Esophagus muscularis mucosa (tissue), 4 donors: ENCODE data around the gene ZNF14. TPM values are rescaled to one million over a fixed set of nuclear protein-coding genes. Genes with fewer than 3 reads are reported as not detected.
"Not testable (repeated sequence)": the region's sequence is repeated elsewhere in the genome, so short reads cannot be mapped to it uniquely, and the experiment has no call there.

Experiments
- DNase-seq: peaks from one replicate; pipeline ENCODE4 v3.0.0-alpha.2; 2017; ENCODE audit errors: extremely low spot score
- H3K27ac ChIP-seq, 4 donors: fragments of 200-600 bp; sonication (generic); replicated peaks in 1 of 4; 1 replicate in 3 of 4; 2 replicates in 1 of 4; pipeline ENCODE4 v1.5.1; 2016 to 2019; ENCODE audit warnings: mild to moderate bottlenecking in 1 of 4
- H3K27me3 ChIP-seq, 4 donors: fragments of 200-600 bp; sonication (generic); one replicate each; pipeline versions ENCODE4 v1.5.1 to v1.6.0; 2016 to 2019
- H3K36me3 ChIP-seq, 4 donors: fragments of 200-600 bp; sonication (generic); one replicate each; pipeline ENCODE4 v1.5.1; 2016 to 2019
- H3K4me1 ChIP-seq, 4 donors: fragments of 200-600 bp; sonication (generic); one replicate each; pipeline ENCODE4 v1.5.1; 2016 to 2019
- H3K4me3 ChIP-seq, 4 donors: fragments of 200-600 bp; sonication (generic); 1 replicate in 2 of 4; 2 replicates in 2 of 4; pipeline ENCODE4 v1.5.1; 2016 to 2019; ENCODE audit warnings: mild to moderate bottlenecking in 4 of 4, moderate library complexity in 1 of 4
- H3K9me3 ChIP-seq, 4 donors: fragments of 200-600 bp; sonication (generic); 1 replicate in 3 of 4; 2 replicates in 1 of 4; pipeline ENCODE4 v1.5.1; 2016 to 2019
- CTCF ChIP-seq, 3 experiments: fragments of 200-600 bp in 2 of 3; fragments of 450-650 bp in 1 of 3; sonication (generic) in 2 of 3; IDR thresholded peaks; one replicate each; pipeline ENCODE4 v1.5.1; 2017 to 2019; ENCODE audit warnings: antibody characterized with exemption in 3 of 3, mild to moderate bottlenecking in 2 of 3, moderate library complexity in 1 of 3
- EP300 ChIP-seq: sonication (generic); formaldehyde crosslinking; IDR thresholded peaks from one replicate; pipeline ENCODE4 v1.6.1; 2017; ENCODE audit warnings: antibody characterized with exemption
- POLR2A ChIP-seq: fragments of 450-650 bp; IDR thresholded peaks from one replicate; pipeline ENCODE4 v1.6.1; 2017; ENCODE audit warnings: antibody characterized with exemption, moderate library complexity, mild to moderate bottlenecking, low read depth
- POLR2AphosphoS5 ChIP-seq, 2 donors: sonication (generic); formaldehyde crosslinking; IDR thresholded peaks; one replicate each; pipeline ENCODE4 v1.6.1; 2017; ENCODE audit warnings: antibody characterized with exemption in 2 of 2
- WGBS: methylation state at CpG from one replicate; pipeline ENCODE4 v1.1.5; 2018; 5-methylcytosine and 5-hydroxymethylcytosine counted together
- intact Hi-C: fragments of 100-400 bp; cut with DNase I; formaldehyde crosslinking; loops from one replicate; pipeline ENCODE4 v1.15.1; 2023
- total RNA-seq, 4 donors: library from RNA; depleted of rRNA; stranded (reverse); fragments of >200 nt; gene quantifications; one replicate each; pipeline versions ENCODE4 v1.1.0 to v1.2.1, GENCODE V29; 2016

The ZNF14 gene
- total RNA-seq, 4 donors from 2014 or later, result 5.1 to 7.9 (median 6.2) TPM

DNA sequence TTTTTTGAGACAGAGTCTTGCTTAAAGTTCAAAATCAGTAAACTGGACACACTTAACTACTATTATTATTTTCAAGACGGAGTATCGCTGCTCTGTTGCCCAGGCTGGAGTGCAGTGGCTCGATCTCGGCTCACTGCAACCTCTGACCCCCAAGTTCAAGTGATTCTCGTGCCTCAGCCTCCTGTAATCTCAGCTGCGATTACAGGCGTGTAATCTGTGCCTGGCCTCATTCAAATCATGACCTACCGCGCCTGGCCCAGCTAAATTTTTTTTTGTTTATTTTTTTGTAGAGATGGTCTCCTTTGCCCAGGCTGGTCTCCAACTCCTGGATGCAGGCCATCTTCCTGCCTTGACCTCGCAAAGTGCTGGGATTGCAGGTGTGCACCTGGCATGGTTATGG is 41.2 kb downstream of the ZNF14 start:
- intact Hi-C loops, result no loop called here
- TF ChIP-seq CTCF (IDR thresholded peaks at IDR 0.05), result no peak
- TF ChIP-seq POLR2A, result no peak
- TF ChIP-seq EP300, result no peak
- TF ChIP-seq POLR2AphosphoS5 (IDR thresholded peaks at IDR 0.05), result no peak
- WGBS, result 85% methylated on average over 8 of the region's 10 CpGs
- Histone ChIP-seq H3K27ac (no peak overlapping the region), H3K4me1 (no peaks in the 10 kb centered on the region), H3K36me3 (no peaks in the 10 kb centered on the region), H3K9me3 (peaks cover 0 to 3% (median 0%) of the 10 kb centered on the region in 4 donors), H3K27me3 (no peaks in the 10 kb centered on the region), H3K4me3 (no peak overlapping the region)
- DNase-seq, result no peak

- H3K27ac ChIP-seq, H3K27me3 ChIP-seq, H3K4me3 ChIP-seq, intact Hi-C loops, H3K36me3 ChIP-seq, H3K4me1 ChIP-seq, DNase-seq: not testable (repeated sequence)
- 98% methylated on average over 10 of the region's 10 CpGs for WGBS
- H3K9me3 ChIP-seq, result peaks cover 0 to 18% (median 15%) of the 10 kb centered on the region in 4 donors
Observed at GRCh38 chr19:19689023-19689422, 43.9 kb downstream of the ZNF14 start.

DNA sequence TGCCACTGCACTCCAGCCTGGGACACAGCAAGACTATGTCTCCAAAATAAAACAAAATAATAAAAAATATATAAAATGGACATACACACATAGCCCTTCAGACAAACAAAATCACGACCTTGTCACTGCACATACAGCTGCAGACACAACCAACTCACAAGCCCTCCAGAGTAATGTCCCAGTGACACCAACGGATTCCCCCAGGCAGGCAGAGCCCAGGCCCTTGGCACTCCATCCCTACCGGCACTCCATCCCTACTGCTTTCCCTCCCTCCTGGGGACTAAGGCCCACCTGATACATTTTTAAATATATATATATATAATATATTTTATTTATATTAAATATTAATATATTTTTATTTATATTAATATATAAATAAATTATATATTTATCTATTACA is 45.8 kb downstream of the ZNF14 start:
- H3K36me3 ChIP-seq, result no peaks in the 10 kb centered on the region
- no peak overlapping the region for H3K27ac ChIP-seq
- no peak overlapping the region for H3K4me3 ChIP-seq
- DNase-seq, result no peak
- no peaks in the 10 kb centered on the region for H3K4me1 ChIP-seq
- H3K9me3 ChIP-seq, result peaks cover 0 to 18% (median 15%) of the 10 kb centered on the region in 4 donors
- intact Hi-C loops, result no loop called here
- 92% methylated on average over 3 of the region's 3 CpGs for WGBS
- no peak for TF ChIP-seq POLR2A
- TF ChIP-seq POLR2AphosphoS5 (IDR thresholded peaks at IDR 0.05), result no peak
- TF ChIP-seq EP300, result no peak
- TF ChIP-seq CTCF (IDR thresholded peaks at IDR 0.05), result no peak
- no peaks in the 10 kb centered on the region for H3K27me3 ChIP-seq

DNA sequence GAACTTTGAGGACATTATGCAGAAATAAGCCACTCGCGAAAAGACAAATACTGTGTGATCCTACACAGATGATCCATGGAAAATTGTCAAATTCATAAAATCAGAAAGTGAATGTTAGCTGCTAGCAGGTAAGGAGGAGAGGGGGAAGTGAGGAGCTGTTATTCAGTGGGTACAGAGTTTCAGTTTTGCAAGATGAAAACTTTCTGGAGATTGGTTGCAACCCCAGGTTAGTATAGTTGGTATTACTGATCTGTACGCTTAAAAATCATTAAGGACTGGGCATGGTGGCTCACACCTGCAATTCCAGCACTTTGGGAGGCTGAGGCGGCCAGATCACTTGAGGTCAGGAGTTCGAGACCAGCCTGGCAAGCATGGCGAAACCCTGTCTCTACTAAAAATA is 46.3 kb downstream of the ZNF14 start:
- intact Hi-C loops, result no loop called here
- Histone ChIP-seq H3K36me3 (no peaks in the 10 kb centered on the region), H3K9me3 (peaks cover 0 to 18% (median 15%) of the 10 kb centered on the region in 4 donors), H3K27me3 (no peaks in the 10 kb centered on the region), H3K27ac (no peak overlapping the region), H3K4me1 (no peaks in the 10 kb centered on the region), H3K4me3 (no peak overlapping the region)
- no peak for TF ChIP-seq POLR2AphosphoS5 (IDR thresholded peaks at IDR 0.05)
- no peak for TF ChIP-seq POLR2A
- TF ChIP-seq CTCF (IDR thresholded peaks at IDR 0.05), result no peak
- TF ChIP-seq EP300, result no peak
- DNase-seq, result no peak
- 94% methylated on average over 6 of the region's 6 CpGs for WGBS

DNA sequence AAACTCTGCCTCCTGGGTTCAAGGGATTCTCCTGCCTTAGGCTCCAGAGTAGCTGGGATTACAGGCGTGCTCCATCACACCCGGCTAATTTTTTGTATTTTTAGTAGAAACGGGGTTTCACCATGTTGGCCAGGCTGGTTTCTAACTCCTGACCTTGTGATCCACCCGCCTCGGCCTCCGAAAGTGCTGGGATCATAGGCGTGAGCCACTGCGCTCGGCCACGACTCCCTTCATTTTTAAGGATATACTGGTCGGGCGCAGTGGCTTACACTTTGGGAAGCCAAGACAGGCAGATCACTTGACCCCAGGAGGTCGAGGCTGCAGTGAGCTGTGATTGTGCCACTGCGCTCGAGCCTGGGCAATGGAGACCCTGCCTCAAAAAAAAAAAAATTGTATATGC is 46.8 kb downstream of the ZNF14 start:
- 98% methylated on average over 15 of the region's 15 CpGs for WGBS
- intact Hi-C loops, result not testable (repeated sequence)

More for the DNA sequence above, 46.8 kb downstream of the ZNF14 start:
- not testable (repeated sequence) for H3K4me1 ChIP-seq, H3K27me3 ChIP-seq, H3K27ac ChIP-seq, DNase-seq, H3K4me3 ChIP-seq, H3K36me3 ChIP-seq
- H3K9me3 ChIP-seq, result peaks cover 0 to 18% (median 15%) of the 10 kb centered on the region in 4 donors
